BLaER1 (cell line): ENCODE data around the gene BACH2.
"Not testable (repeated sequence)": the region's sequence is repeated elsewhere in the genome, so short reads cannot be mapped to it uniquely, and the experiment has no call there.

Experiments
- H3K27ac ChIP-seq: shearing (Covaris generic); formaldehyde crosslinking; 2 replicates; pipeline ENCODE4 v1.8.1; 2022
- H3K27me3 ChIP-seq: shearing (Covaris generic); formaldehyde crosslinking; 2 replicates; pipeline ENCODE4 v1.8.1; 2022
- H3K36me3 ChIP-seq: shearing (Covaris generic); formaldehyde crosslinking; 2 replicates; pipeline ENCODE4 v1.8.1; 2022
- H3K4me1 ChIP-seq: shearing (Covaris generic); formaldehyde crosslinking; 2 replicates; pipeline ENCODE4 v1.8.1; 2022
- H3K4me2 ChIP-seq: shearing (Covaris generic); formaldehyde crosslinking; 2 replicates; pipeline ENCODE4 v1.8.1; 2022
- H3K4me3 ChIP-seq: shearing (Covaris generic); formaldehyde crosslinking; 2 replicates; pipeline ENCODE4 v1.8.1; 2022
- H3K9ac ChIP-seq: shearing (Covaris generic); formaldehyde crosslinking; 2 replicates; pipeline ENCODE4 v1.8.1; 2022
- H3K9me3 ChIP-seq: shearing (Covaris generic); formaldehyde crosslinking; 2 replicates; pipeline ENCODE4 v1.8.1; 2022
- H4K20me1 ChIP-seq: shearing (Covaris generic); formaldehyde crosslinking; 2 replicates; pipeline ENCODE4 v1.8.1; 2022
- Cebpa-rat ChIP-seq: shearing (Covaris generic); IDR thresholded peaks from 2 replicates; pipeline ENCODE4 v1.8.1; 2022

BACH2 gene

DNA sequence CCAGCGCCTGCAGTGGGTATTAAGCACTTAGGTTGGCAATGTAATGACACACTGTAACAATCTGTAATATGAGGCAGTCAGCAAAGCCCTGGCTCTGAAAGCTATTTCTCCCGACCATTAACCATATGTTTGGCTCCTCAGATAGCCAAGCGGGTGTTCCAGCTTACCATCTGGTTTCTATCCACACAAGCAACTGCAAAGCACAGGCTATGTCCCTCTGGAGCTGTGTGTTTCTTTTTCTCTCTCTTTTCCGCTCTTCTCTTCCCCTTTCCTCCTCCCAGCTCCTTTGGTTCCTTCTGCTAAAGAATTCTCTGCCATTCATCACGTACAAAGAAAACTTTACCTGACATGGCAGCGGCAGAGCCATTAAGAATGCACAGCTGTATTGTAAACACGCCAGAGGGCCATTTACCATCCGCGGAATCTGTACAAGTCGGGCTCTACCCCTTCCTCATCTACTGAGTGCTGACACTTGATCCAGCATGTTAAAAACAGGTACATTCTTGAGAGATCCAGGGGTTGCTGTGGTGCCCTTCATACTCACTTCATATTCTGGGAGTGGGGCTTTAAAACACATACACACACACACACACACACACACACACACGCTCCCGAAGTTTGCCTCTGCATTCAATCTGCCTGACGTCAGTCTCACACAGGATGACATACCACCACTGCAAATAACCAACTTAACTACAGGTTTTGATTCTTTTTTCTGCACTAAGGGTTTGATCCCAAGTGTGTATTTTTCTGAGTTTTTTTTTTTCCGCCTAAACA, 77.2 kb downstream of the BACH2 start:
- H3K27me3 ChIP-seq = no peaks in the 10 kb centered on the region
- peak overlapping the region; percentile 71 for H3K4me2 ChIP-seq
- H3K9me3 ChIP-seq = peaks cover 18% of the 10 kb centered on the region
- no peak overlapping the region for H3K4me3 ChIP-seq
- peak overlapping the region; percentile 44; the same call in 1 of the 2 replicates for H3K27ac ChIP-seq
- H3K4me1 ChIP-seq = peaks cover 68% of the 10 kb centered on the region
- peaks cover 24% of the 10 kb centered on the region for H3K36me3 ChIP-seq
- peaks cover 97% of the 10 kb centered on the region for H4K20me1 ChIP-seq
- no peak overlapping the region; the same call in 1 of the 2 replicates for H3K9ac ChIP-seq
- TF ChIP-seq Cebpa-rat = no peak

DNA sequence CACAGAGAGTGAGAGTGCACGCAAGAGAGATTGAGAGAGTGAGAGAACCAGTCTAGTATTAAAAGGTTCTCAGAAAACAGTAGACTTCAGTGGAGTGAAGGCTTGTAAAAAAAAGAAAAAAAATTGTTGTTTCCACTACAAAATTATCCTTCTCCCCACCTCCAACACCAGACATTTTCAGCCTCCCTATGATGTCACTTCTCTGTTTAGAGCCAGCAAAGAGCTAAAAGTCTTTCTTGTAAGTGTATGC, 77.8 kb downstream of the BACH2 start:
- peak overlapping the region; percentile 44; the same call in 1 of the 2 replicates for H3K27ac ChIP-seq
- no peaks in the 10 kb centered on the region for H3K27me3 ChIP-seq
- H3K36me3 ChIP-seq = peaks cover 21% of the 10 kb centered on the region
- H3K4me1 ChIP-seq = peaks cover 68% of the 10 kb centered on the region
- peak overlapping the region; percentile 71 for H3K4me2 ChIP-seq
- H3K9ac ChIP-seq = peak overlapping the region; percentile 50; the same call in 1 of the 2 replicates
- no peak overlapping the region for H3K4me3 ChIP-seq
- no peak for TF ChIP-seq Cebpa-rat
- peaks cover 13% of the 10 kb centered on the region for H3K9me3 ChIP-seq
- peaks cover 98% of the 10 kb centered on the region for H4K20me1 ChIP-seq

DNA sequence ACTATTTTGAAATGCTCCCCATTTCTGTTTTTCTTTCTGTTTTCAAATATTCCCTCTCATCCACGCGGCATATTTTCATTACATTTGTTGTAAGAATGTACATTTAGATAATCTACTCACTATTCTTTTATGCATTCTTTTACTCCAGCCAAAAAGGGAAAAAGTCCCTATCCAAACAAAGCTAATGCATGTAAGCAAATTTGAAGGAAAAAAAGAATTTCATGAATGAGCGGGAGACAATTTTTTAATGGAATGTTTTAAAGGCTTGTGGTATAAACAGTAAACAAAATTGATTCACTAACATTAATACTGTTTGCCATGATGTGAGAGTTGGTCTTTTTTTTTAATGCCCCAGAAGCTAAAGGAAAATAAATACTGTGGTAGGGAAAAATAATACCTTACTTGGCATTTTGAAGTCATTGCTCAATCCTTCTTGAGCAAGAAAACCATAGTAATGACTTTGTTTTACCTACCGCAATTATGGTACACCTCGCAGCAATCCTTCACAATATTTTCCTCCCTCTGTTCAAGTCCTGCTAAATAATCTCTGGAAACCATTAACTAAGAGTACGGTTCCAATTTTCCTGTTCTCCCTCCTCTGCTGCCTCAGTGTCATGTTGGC, 79.0 kb downstream of the BACH2 start:
- H3K27ac ChIP-seq = no peak overlapping the region
- peaks cover 68% of the 10 kb centered on the region for H3K4me1 ChIP-seq
- H3K4me3 ChIP-seq = no peak overlapping the region
- no peak for TF ChIP-seq Cebpa-rat
- peaks cover 100% of the 10 kb centered on the region for H4K20me1 ChIP-seq
- peak overlapping the region; percentile 71 for H3K4me2 ChIP-seq
- peaks cover under 1% of the 10 kb centered on the region; the same call in 1 of the 2 replicates for H3K9me3 ChIP-seq
- peaks cover 10% of the 10 kb centered on the region; the same call in 1 of the 2 replicates for H3K36me3 ChIP-seq
- no peak overlapping the region for H3K9ac ChIP-seq
- H3K27me3 ChIP-seq = no peaks in the 10 kb centered on the region

DNA sequence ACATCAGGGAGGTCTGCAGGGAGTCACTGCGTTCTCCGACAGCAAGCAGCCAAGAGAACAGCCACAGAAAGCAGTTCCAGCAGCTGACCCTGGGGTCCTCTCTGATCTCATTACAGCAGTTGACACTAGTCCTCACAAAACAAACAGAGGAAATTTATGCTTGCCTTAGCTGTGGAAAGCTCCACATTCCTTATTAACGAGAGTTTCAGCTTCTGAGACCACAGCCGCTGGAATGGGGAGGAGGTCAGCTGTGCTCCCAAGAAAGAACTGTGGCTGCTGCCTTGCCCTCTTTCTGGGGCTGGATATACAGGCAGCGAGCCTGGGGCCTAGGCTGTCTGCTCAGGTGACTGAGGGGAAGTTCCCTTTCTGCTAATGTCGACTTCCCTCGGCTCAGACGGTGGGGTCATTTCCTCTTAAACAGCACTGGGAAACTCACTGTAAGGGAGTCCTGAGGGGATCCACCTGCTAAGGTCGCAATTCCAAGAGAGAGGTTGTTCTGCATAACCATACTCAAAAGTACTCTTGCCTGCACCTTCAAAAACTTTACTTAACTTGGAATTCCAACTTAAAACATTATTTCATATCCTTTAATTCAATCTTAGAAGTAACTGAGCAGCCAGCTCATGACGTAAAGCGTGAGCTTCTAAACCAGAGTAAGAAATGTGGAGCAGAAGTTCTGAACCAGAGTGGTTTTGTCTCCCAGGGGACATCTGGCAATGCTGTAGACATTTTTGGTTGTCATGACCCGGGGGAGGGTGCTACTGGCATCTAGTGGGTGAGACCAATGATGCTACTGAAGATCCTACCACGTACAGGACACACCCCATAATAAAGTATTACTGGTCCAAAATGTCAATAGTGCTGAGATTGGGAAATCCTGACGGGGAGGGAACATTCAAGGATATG, 80.3 kb downstream of the BACH2 start:
- no peak overlapping the region for H3K27ac ChIP-seq
- H3K9ac ChIP-seq = no peak overlapping the region
- no peaks in the 10 kb centered on the region for H3K27me3 ChIP-seq
- no peaks in the 10 kb centered on the region for H3K9me3 ChIP-seq
- no peak overlapping the region for H3K4me3 ChIP-seq
- peaks cover 58% of the 10 kb centered on the region for H3K4me1 ChIP-seq
- H4K20me1 ChIP-seq = peaks cover 100% of the 10 kb centered on the region
- peaks cover 18% of the 10 kb centered on the region; the same call in 1 of the 2 replicates for H3K36me3 ChIP-seq
- peak overlapping the region; percentile 71 for H3K4me2 ChIP-seq
- no peak for TF ChIP-seq Cebpa-rat

DNA sequence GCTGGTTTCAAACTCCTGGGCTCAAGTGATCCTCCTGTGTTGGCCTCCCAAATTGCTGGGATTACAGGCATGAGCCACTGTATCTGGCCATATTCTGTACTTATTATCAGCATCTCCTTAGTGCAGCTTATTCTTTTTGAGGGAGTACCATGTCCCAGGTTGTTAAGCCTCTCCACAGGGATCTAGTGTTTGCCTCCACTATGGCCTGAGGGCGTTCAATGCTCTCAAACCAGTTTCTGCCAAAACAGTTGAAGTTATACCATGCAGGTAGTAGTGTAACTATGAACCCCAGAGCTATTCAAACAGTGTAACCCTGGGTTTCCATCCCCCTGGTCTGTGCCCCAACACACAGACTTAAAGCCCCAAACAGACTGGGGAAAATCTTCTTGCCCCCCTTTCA, 81.7 kb downstream of the BACH2 start:
- H3K36me3 ChIP-seq = peaks cover 18% of the 10 kb centered on the region; the same call in 1 of the 2 replicates
- H3K4me1 ChIP-seq = peaks cover 45% of the 10 kb centered on the region

DNA sequence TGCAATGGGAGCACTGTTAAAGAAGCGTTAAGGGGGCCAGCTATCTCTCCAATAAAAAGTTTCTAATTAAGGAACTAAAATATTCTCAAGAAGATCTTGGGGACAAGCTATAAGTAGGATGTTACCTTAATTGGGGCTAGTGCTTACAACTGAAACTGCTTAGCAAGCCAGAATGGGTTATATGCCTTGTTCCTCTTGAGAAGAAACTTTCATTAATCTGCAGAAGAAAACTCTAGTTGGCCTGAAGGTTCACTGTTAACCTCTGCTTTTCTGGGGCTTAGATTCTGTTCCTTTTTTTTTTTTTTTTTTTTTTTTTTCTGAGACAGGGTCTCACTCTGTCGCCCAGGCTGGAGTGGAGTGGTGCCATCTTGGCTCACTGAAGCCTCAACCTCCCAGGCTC, 82.2 kb downstream of the BACH2 start:
- no peak for TF ChIP-seq Cebpa-rat
- H3K9me3 ChIP-seq = no peaks in the 10 kb centered on the region
- no peak overlapping the region for H3K4me3 ChIP-seq
- peaks cover 40% of the 10 kb centered on the region for H3K4me1 ChIP-seq
- H4K20me1 ChIP-seq = peaks cover 100% of the 10 kb centered on the region
- no peak overlapping the region for H3K4me2 ChIP-seq
- no peak overlapping the region for H3K9ac ChIP-seq
- no peak overlapping the region for H3K27ac ChIP-seq
- peaks cover 20% of the 10 kb centered on the region; the same call in 1 of the 2 replicates for H3K36me3 ChIP-seq
- H3K27me3 ChIP-seq = no peaks in the 10 kb centered on the region

More for the DNA sequence above, 81.7 kb downstream of the BACH2 start:
- Histone ChIP-seq H3K27me3 (no peaks in the 10 kb centered on the region), H3K4me3 (no peak overlapping the region), H4K20me1 (peaks cover 100% of the 10 kb centered on the region), H3K9me3 (no peaks in the 10 kb centered on the region), H3K9ac (no peak overlapping the region), H3K4me2 (no peak overlapping the region), H3K27ac (no peak overlapping the region)
- no peak for TF ChIP-seq Cebpa-rat

DNA sequence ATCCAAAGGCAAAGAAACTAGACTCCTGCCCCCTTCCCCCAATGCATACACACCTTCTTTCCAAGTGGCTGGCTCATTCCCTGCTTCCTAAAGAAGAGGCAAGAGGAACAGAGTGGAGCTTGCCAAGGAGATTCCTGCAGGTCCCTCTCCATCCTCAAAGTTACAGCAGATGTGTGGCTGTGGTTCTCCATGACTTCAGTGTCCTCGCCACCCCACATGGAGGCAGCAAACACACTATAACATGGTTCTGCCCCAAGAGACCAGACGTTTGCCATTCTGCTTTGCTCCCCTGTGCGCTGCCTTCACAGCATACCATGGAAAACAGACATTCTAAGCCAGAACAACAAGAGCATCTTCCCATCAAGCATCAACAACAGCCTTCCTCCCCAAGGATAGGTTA, 84.4 kb downstream of the BACH2 start:
- peaks cover 24% of the 10 kb centered on the region; the same call in 1 of the 2 replicates for H3K36me3 ChIP-seq
- H3K4me2 ChIP-seq = no peak overlapping the region
- H3K4me1 ChIP-seq = peaks cover 18% of the 10 kb centered on the region
- no peak overlapping the region for H3K27ac ChIP-seq
- no peak for TF ChIP-seq Cebpa-rat
- H4K20me1 ChIP-seq = peaks cover 92% of the 10 kb centered on the region
- no peaks in the 10 kb centered on the region for H3K9me3 ChIP-seq
- no peaks in the 10 kb centered on the region for H3K27me3 ChIP-seq
- H3K9ac ChIP-seq = no peak overlapping the region
- H3K4me3 ChIP-seq = no peak overlapping the region

DNA sequence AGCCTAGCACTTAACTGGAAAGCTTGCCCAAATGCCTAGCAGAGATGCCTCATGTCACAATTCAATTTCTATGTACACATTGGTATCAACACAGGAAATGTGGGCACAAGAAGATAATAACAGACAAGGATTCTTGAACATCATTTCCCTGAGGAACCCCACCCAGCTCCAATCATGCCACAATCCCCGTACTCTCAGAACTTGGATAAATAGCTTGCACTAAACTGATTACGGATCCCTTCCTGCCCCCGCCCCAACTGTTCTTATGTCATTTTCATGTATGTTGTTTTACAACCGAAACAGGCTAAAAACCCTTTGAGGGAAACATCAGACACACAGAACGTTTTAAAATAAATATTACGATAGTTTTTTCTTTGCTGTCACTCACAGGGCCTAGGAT, 87.1 kb downstream of the BACH2 start:
- Histone ChIP-seq H3K36me3 (peaks cover 44% of the 10 kb centered on the region), H3K4me2 (no peak overlapping the region), H4K20me1 (peaks cover 92% of the 10 kb centered on the region), H3K4me1 (no peaks in the 10 kb centered on the region), H3K27me3 (no peaks in the 10 kb centered on the region), H3K4me3 (no peak overlapping the region), H3K9ac (no peak overlapping the region), H3K27ac (no peak overlapping the region), H3K9me3 (no peaks in the 10 kb centered on the region)
- no peak for TF ChIP-seq Cebpa-rat

DNA sequence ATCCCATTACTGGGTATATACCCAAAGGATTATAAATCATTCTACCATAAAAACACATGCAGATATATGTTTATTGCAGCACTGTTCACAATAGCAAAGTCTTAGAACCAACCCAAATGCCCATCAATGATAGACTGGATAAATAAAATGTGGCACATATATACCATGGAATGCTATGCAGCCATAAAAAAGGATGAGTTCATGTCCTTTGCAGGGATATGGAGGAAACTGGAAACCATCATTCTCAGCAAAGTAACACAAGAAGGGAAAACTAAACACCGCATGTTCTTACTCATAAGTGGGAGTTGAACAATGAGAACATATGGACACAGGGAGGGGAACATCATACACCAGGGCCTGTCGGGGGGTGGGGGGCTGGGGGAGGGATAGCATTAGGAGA, 88.0 kb downstream of the BACH2 start:
- H3K9me3 ChIP-seq, H3K4me2 ChIP-seq, H3K4me1 ChIP-seq, H3K9ac ChIP-seq, H3K4me3 ChIP-seq, H3K27ac ChIP-seq, H3K27me3 ChIP-seq: not testable (repeated sequence)
- peaks cover 49% of the 10 kb centered on the region for H3K36me3 ChIP-seq
- H4K20me1 ChIP-seq = peaks cover 92% of the 10 kb centered on the region
